VCaP (cell line): Measurements from ENCODE around the gene SLAIN2.
A peak's percentile ranks its signal among the peaks of the same experiment; 100 is the strongest.

ENCODE experiments used
- H3K27ac ChIP-seq: fragments of 450-650 bp; 2 replicates; pipeline ENCODE4 v1.5.1; 2017
- CTCF ChIP-seq: fragments of 450-650 bp; conservative IDR thresholded peaks from 2 replicates; pipeline ENCODE4 v1.5.1; 2017; ENCODE audit warnings: mild to moderate bottlenecking, moderate library complexity

The SLAIN2 gene

GRCh38 chr4:48329193-48329592 is 12.1 kb upstream of the SLAIN2 start:
- H3K27ac ChIP-seq: peak overlapping the region; percentile 79
- no peak for TF ChIP-seq CTCF

GRCh38 chr4:48329976-48330375 is 11.4 kb upstream of the SLAIN2 start:
- peak overlapping the region; percentile 79 for H3K27ac ChIP-seq
- no peak for TF ChIP-seq CTCF

GRCh38 chr4:48331577-48332330 is 9.6 kb upstream of the SLAIN2 start:
- peak overlapping the region; percentile 7; the same call in 1 of the 2 replicates for H3K27ac ChIP-seq
- TF ChIP-seq CTCF: no peak

- H3K27ac ChIP-seq: peak overlapping the region; percentile 7; the same call in 1 of the 2 replicates
- no peak for TF ChIP-seq CTCF
These were observed 8.7 kb upstream of the SLAIN2 start for GRCh38 chr4:48332661-48333060.

GRCh38 chr4:48333587-48333986 is 7.7 kb upstream of the SLAIN2 start:
- no peak overlapping the region for H3K27ac ChIP-seq
- no peak for TF ChIP-seq CTCF

- H3K27ac ChIP-seq: peak overlapping the region; percentile 67
- no peak for TF ChIP-seq CTCF
These were observed 7.1 kb upstream of the SLAIN2 start for GRCh38 chr4:48334236-48334635.

GRCh38 chr4:48334900-48335384 is 6.4 kb upstream of the SLAIN2 start:
- no peak for TF ChIP-seq CTCF
- H3K27ac ChIP-seq: peak overlapping the region; percentile 67
